OCI-LY7 (cell line): ENCODE data around the gene PLA2R1.

Experiments
- EZH2phosphoT487 ChIP-seq: fragments of 200-600 bp; sonication (generic); IDR thresholded peaks from 2 replicates; pipeline ENCODE4 v1.6.1; 2018; ENCODE audit warnings: low read depth, borderline replicate concordance, mild to moderate bottlenecking, mixed run types, antibody characterized with exemption, low read length, moderate library complexity, mixed read lengths
- TF ChIP-seq, protein P1 (sequence below): fragments of 200-600 bp; sonication (generic); conservative IDR thresholded peaks from 2 replicates; pipeline ENCODE4 v1.5.1; 2014; ENCODE audit warnings: mild to moderate bottlenecking, antibody characterized with exemption, low read length, moderate library complexity, mixed read lengths

DNA sequence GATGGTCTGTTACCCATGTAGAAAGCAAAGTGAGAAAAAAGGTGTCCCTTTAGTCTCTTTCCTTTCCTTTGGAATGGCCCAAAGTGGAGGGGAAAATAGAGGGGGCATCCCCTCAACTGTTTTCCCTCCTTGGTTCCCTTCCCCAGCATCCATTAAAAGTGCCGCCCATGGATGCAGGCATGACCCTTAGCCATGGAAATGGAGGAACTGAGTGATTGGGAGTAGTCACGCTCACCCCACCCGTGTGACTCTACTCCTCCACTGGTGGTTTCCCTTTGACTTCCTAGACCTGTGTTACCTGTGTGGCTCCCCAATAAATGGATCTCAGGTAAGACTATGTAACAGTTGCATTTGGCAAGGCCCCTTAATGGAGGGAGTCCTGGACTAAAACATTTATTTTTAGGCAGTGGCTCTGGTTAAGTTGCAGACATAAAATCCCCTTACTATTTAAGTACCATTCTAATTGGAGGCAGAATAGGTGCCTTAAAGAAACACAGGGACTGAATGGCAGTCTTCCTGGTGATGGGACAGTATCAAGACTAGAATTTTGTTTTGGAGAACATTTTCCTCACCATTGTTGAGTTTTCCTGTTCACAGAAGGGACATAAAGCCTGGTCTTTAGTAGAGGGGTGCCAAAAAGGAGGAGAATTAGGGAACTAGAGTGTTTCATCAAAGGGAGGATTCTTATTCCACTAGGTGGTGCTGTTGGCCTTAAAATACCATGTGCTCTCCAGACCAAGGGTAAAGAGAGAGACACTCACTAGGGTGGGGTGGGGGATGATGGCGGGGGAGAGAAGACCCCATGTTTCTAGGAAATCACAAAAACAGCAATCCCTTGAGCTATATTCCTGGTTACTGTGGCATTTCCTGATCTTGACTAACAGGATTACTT lies 25.7 kb upstream of the PLA2R1 start:
- TF ChIP-seq, protein P1, sequence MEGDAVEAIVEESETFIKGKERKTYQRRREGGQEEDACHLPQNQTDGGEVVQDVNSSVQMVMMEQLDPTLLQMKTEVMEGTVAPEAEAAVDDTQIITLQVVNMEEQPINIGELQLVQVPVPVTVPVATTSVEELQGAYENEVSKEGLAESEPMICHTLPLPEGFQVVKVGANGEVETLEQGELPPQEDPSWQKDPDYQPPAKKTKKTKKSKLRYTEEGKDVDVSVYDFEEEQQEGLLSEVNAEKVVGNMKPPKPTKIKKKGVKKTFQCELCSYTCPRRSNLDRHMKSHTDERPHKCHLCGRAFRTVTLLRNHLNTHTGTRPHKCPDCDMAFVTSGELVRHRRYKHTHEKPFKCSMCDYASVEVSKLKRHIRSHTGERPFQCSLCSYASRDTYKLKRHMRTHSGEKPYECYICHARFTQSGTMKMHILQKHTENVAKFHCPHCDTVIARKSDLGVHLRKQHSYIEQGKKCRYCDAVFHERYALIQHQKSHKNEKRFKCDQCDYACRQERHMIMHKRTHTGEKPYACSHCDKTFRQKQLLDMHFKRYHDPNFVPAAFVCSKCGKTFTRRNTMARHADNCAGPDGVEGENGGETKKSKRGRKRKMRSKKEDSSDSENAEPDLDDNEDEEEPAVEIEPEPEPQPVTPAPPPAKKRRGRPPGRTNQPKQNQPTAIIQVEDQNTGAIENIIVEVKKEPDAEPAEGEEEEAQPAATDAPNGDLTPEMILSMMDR = peak; percentile 75
- no peak for TF ChIP-seq EZH2phosphoT487
